ENCODE measurements around the gene XIST. TPM values are rescaled to one million over a fixed set of nuclear protein-coding genes. Genes with fewer than 3 reads are reported as not detected.

The XIST gene
- total and polyA plus RNA-seq, 2 of the 8 experiments (the other 6 are each of a cell fraction or from before 2014, with no cell fraction given): 0.06 to 0.19 TPM

- Histone ChIP-seq H3K4me2 (ENCODE audit: insufficient read depth in 1 of 2, low read depth in 2 of 2, low read length in 2 of 2) (no peak overlapping the region), H3K27ac (ENCODE audit: low read depth, low read length) (no peak overlapping the region), H3K79me1 (ENCODE audit: low read depth, low read length) (no peaks in the 10 kb centered on the region), H4K20me1 (replicated peaks in 1 of 2; ENCODE audit: control insufficient read depth in 1 of 2, insufficient read depth in 2 of 2, low read length in 2 of 2) (no peaks in the 10 kb centered on the region), H3K9ac (replicated peaks in 1 of 4; ENCODE audit: extremely low read depth in 1 of 4, low read depth in 3 of 4, low read length in 3 of 4) (no peak overlapping the region), H2BK12ac (ENCODE audit: low read depth, low read length) (no peak overlapping the region), H4K8ac (ENCODE audit: extremely low read depth, insufficient read depth, low read length) (no peak overlapping the region), H2AFZ (ENCODE audit: low read length) (no peak overlapping the region), H4K5ac (ENCODE audit: insufficient read length, low read depth, low read length) (no peak overlapping the region), H3K23ac (ENCODE audit: insufficient read length) (no peak overlapping the region), H2BK120ac (replicated peaks; ENCODE audit: low read depth, low read length) (no peak overlapping the region), H2BK5ac (ENCODE audit: low read depth, low read length) (no peak overlapping the region), H2BK20ac (ENCODE audit: low read length) (no peak overlapping the region), H3K14ac (ENCODE audit: insufficient read length) (no peak overlapping the region), H3K4me3 (ENCODE audit: extremely low read depth in 1 of 4, insufficient read depth in 2 of 4, low read depth in 3 of 4, low read length in 4 of 4) (no peak overlapping the region), H3K79me2 (ENCODE audit: control insufficient read depth in 1 of 2, insufficient read depth in 2 of 2, low read length in 2 of 2) (no peaks in the 10 kb centered on the region), H2AK5ac (ENCODE audit: low read depth, low read length) (no peak overlapping the region), H4K91ac (replicated peaks; ENCODE audit: insufficient read length, low read length) (no peak overlapping the region), H3K4ac (replicated peaks; ENCODE audit: insufficient read length, low read depth, low read length) (no peak overlapping the region), H3K18ac (ENCODE audit: extremely low read depth, low read length) (no peak overlapping the region), H3K23me2 (ENCODE audit: low read depth, low read length) (no peaks in the 10 kb centered on the region), H3K4me1 (replicated peaks in 1 of 4; ENCODE audit: control insufficient read depth in 3 of 4, insufficient read depth in 4 of 4, low read length in 3 of 4) (no peaks in the 10 kb centered on the region), H3K27me3 (replicated peaks in 1 of 4; ENCODE audit: control insufficient read depth in 3 of 4, extremely low read depth in 1 of 4, insufficient read depth in 3 of 4, low read length in 3 of 4) (no peaks in the 10 kb centered on the region), H3K9me3 (ENCODE audit: insufficient read depth in 2 of 2, low read depth in 1 of 2, low read length in 1 of 2) (no peaks in the 10 kb centered on the region), H3K36me3 (ENCODE audit: control insufficient read depth in 2 of 4, insufficient read depth in 4 of 4, low read length in 3 of 4) (no peaks in the 10 kb centered on the region), H3K56ac (replicated peaks; ENCODE audit: insufficient read length, low read depth, low read length) (no peak overlapping the region), H2BK15ac (ENCODE audit: low read length) (no peak overlapping the region)
- FAIRE-seq (no peak), DNase-seq (ENCODE audit: low read depth in 1 of 2, low spot score in 2 of 2) (no peak)
- WGBS, 2 experiments (ENCODE audit: extremely low coverage in 1 of 2, insufficient coverage in 1 of 2, insufficient read length in 1 of 2, insufficient replicate concordance in 2 of 2, low coverage in 1 of 2, low lambda C conversion rate in 2 of 2, missing lambda C conversion rate in 1 of 2): 84% methylated on average over 6 of the region's 6 CpGs; no CpG with 5 or more reads in 1 of the 2 experiments
- CTCF ChIA-PET (ENCODE audit: partially characterized antibody): interaction anchor here (1.2 kb wide), 1 partner anchor 9 kb away, joined by 3 read pairs; no protein-coding TSS in a partner anchor
- POLR2A ChIA-PET (ENCODE audit: partially characterized antibody): no interaction called here
- no peak for TF ChIP-seq ZNF274 (IDR thresholded peaks at IDR 0.05; ENCODE audit: borderline replicate concordance, extremely low read depth, low read length)
- TF ChIP-seq GTF2F1 (IDR thresholded peaks at IDR 0.05; ENCODE audit: borderline replicate concordance, low read depth, low read length): no peak
- TF ChIP-seq SAP30 (IDR thresholded peaks at IDR 0.05; ENCODE audit: insufficient read depth, insufficient replicate concordance, low read length): no peak
- no peak for TF ChIP-seq TAF1 (IDR thresholded peaks at IDR 0.05; ENCODE audit: low read depth, low read length)
- no peak for TF ChIP-seq SUZ12 (IDR thresholded peaks at IDR 0.05; ENCODE audit: low read length)
- TF ChIP-seq RXRA (IDR thresholded peaks at IDR 0.05; ENCODE audit: insufficient read depth, low read depth, low read length): no peak
- TF ChIP-seq EGR1 (IDR thresholded peaks at IDR 0.05; ENCODE audit: borderline replicate concordance, low read depth, low read length): no peak
- no peak for TF ChIP-seq HDAC2 (IDR thresholded peaks at IDR 0.05; ENCODE audit: borderline replicate concordance in 1 of 2, low read depth in 2 of 2, low read length in 2 of 2)
- no peak for TF ChIP-seq CREB1 (IDR thresholded peaks at IDR 0.05)
- TF ChIP-seq PHF8 (conservative IDR thresholded peaks at IDR 0.05; ENCODE audit: low read depth, low read length): no peak
- no peak for TF ChIP-seq TCF12 (IDR thresholded peaks at IDR 0.05; ENCODE audit: low read depth, low read length)
Measured at GRCh38 chrX:73840120-73840924, 12.2 kb downstream of the XIST start.
